K562 (cell line): ENCODE results near the gene ZNRF2. TPM values are rescaled to one million over a fixed set of nuclear protein-coding genes. Genes with fewer than 3 reads are reported as not detected.
A peak's percentile ranks its signal among the peaks of the same experiment; 100 is the strongest.

ENCODE experiments used
- ATAC-seq: fragments of 200-7000 bp; cut with Tn5 transposase; 3 replicates; pipeline ENCODE4 v1.9.1; 2020; ENCODE audit warnings: moderate library complexity
- BruUV-seq: library from RNA; stranded (reverse); fragments of 400-500 nt; replicated peaks from 2 replicates; lab custom pipeline; 2021; lab: Mats Ljungman, UMichigan
- CTCF ChIA-PET: fragments of 300-600 bp; formaldehyde crosslinking; extraction: SDS; loops from one replicate; lab custom pipeline; 2021; ENCODE audit warnings: low intra/inter-chr PET ratio; lab: Yijun Ruan, JAX
- POLR2A ChIA-PET: fragments of 300-600, 350-650 bp; sonication (Branson Sonifier 250); formaldehyde crosslinking; extraction: SDS; loops from one replicate; lab custom pipeline; 2021; ENCODE audit warnings: antibody characterized with exemption, inconsistent platforms; lab: Yijun Ruan, JAX
- DNase-seq, 4 experiments: peaks; one replicate each; pipeline versions ENCODE4 v3.0.0 to v3.0.0-alpha.2; 2011 to 2018; ENCODE audit warnings: low spot score in 3 of 4, mixed read lengths in 3 of 4; ENCODE audit errors: extremely low read depth in 1 of 4
- FAIRE-seq: peaks from 2 replicates; lab custom pipeline; 2011; peaks lifted over from hg19 to GRCh38; lab: Jason Lieb, UNC
- H2AFZ ChIP-seq: 2 replicates; pipeline ENCODE4 v1.6.0; 2011; ENCODE audit warnings: low read depth, low read length, control low read depth, inconsistent platforms
- H3K27ac ChIP-seq: fragments of 200-600 bp; 3 replicates; pipeline ENCODE4 v1.8.0; 2011; ENCODE audit warnings: low read depth, mild to moderate bottlenecking, control low read depth, inconsistent platforms, low read length, moderate library complexity, mixed read lengths; ENCODE audit errors: extremely low read depth
- H3K27me3 ChIP-seq, 2 experiments: fragments of 300-600 bp in 1 of 2; 2 replicates in 1 of 2; 3 replicates in 1 of 2; pipeline versions ENCODE4 v1.6.0 to v1.8.0; 2011; ENCODE audit warnings: inconsistent platforms in 2 of 2, low read length in 2 of 2, mild to moderate bottlenecking in 1 of 2, mixed read lengths in 1 of 2, moderate library complexity in 1 of 2; ENCODE audit not compliant: control insufficient read depth in 2 of 2, insufficient read depth in 2 of 2
- H3K36me3 ChIP-seq: fragments of 300-600 bp; 3 replicates; pipeline ENCODE4 v1.8.0; 2011; ENCODE audit warnings: mild to moderate bottlenecking, low read length, inconsistent platforms; ENCODE audit not compliant: control insufficient read depth, insufficient read depth
- H3K4me1 ChIP-seq, 2 experiments: fragments of 200-600 bp in 1 of 2; replicated peaks in 1 of 2; 2 replicates in 1 of 2; 3 replicates in 1 of 2; pipeline versions ENCODE4 v1.5.1 to v1.8.0; 2011; ENCODE audit warnings: inconsistent platforms in 2 of 2, low read length in 2 of 2, mild to moderate bottlenecking in 1 of 2, mixed read lengths in 1 of 2, moderate library complexity in 1 of 2; ENCODE audit not compliant: control insufficient read depth in 2 of 2, insufficient read depth in 2 of 2
- H3K4me2 ChIP-seq: 2 replicates; pipeline ENCODE4 v1.6.1; 2011; ENCODE audit warnings: low read length, control low read depth, inconsistent platforms, mixed read lengths; ENCODE audit not compliant: insufficient read depth
- H3K4me3 ChIP-seq: fragments of 200-600 bp; sonication (generic), shearing (Covaris generic); 2 replicates; pipeline ENCODE4 v1.5.1; 2016; ENCODE audit warnings: control low read depth, inconsistent platforms
- H3K79me2 ChIP-seq: fragments of 200-600 bp; 3 replicates; pipeline ENCODE4 v1.8.0; 2011; ENCODE audit warnings: low read length, inconsistent platforms; ENCODE audit not compliant: control insufficient read depth, insufficient read depth
- H3K9ac ChIP-seq, 2 experiments: 2 replicates each; pipeline versions ENCODE4 v1.6.0 to v1.6.1; 2011; ENCODE audit warnings: low read depth in 2 of 2, low read length in 2 of 2, control low read depth in 1 of 2, inconsistent platforms in 1 of 2, mild to moderate bottlenecking in 1 of 2, mixed read lengths in 1 of 2; ENCODE audit not compliant: insufficient read depth in 1 of 2
- H3K9me1 ChIP-seq: one replicate; pipeline ENCODE4 v1.6.0; 2011; ENCODE audit warnings: inconsistent platforms, mild to moderate bottlenecking, low read length, moderate library complexity; ENCODE audit not compliant: control insufficient read depth, insufficient read depth
- H3K9me3 ChIP-seq: replicated peaks from 2 replicates; pipeline ENCODE4 v1.5.1; 2011; ENCODE audit warnings: low read depth, low read length, inconsistent platforms; ENCODE audit not compliant: control insufficient read depth, insufficient read depth
- H4K20me1 ChIP-seq: replicated peaks from 2 replicates; pipeline ENCODE4 v1.6.1; 2011; ENCODE audit warnings: low read length, inconsistent platforms, mixed read lengths; ENCODE audit not compliant: control insufficient read depth, insufficient read depth
- EP300 ChIP-seq: IDR thresholded peaks from 2 replicates; pipeline ENCODE4 v1.6.1; 2012; ENCODE audit warnings: low read length, improper control_type of control experiment
- KHSRP ChIP-seq: fragments of 450-650 bp; IDR thresholded peaks from 2 replicates; pipeline ENCODE4 v1.6.1; 2017
- NFE2 ChIP-seq: IDR thresholded peaks from 2 replicates; pipeline ENCODE4 v1.6.1; 2014; ENCODE audit warnings: antibody characterized with exemption, low read depth
- NR2C2 ChIP-seq, 2 experiments: fragments of 200-800 bp in 1 of 2; sonication (Bioruptor generic) in 1 of 2; sonication (generic) in 1 of 2; formaldehyde crosslinking in 1 of 2; IDR thresholded peaks; 2 replicates each; pipeline versions ENCODE4 v1.6.1 to v1.8.0; 2016 to 2022; ENCODE audit warnings: mild to moderate bottlenecking in 1 of 2, missing compliant biosample characterization in 1 of 2, missing genetic modification characterization in 1 of 2, missing genetic modification reagents in 1 of 2
- TAF15 ChIP-seq: fragments of 200-400 bp; formaldehyde crosslinking; IDR thresholded peaks from 2 replicates; pipeline ENCODE4 v1.6.1; 2017; ENCODE audit warnings: mild to moderate bottlenecking, low read depth, low read length, moderate library complexity
- ZNF316 ChIP-seq: fragments of 450-650 bp; IDR thresholded peaks from 2 replicates; pipeline ENCODE4 v1.6.1; 2016
- ZNF398 ChIP-seq: fragments of 250-450 bp; sonication (Bioruptor Pico); IDR thresholded peaks from 2 replicates; pipeline ENCODE4 v1.8.0; 2021; ENCODE audit warnings: moderate library complexity, mild to moderate bottlenecking, inconsistent platforms
- ZNF584 ChIP-seq: fragments of 200-800 bp; sonication (Bioruptor generic); IDR thresholded peaks from 2 replicates; pipeline ENCODE4 v1.6.1; 2016; ENCODE audit warnings: low read depth, mild to moderate bottlenecking, missing genetic modification characterization, missing compliant biosample characterization
- WGBS: fragments of 100-300 bp; shearing (Covaris generic); methylation state at CpG from one replicate; pipeline ENCODE4 v1.1.6; 2016; ENCODE audit warnings: low coverage, mixed read lengths; ENCODE audit not compliant: insufficient coverage; ENCODE audit errors: missing lambda C conversion rate; 5-methylcytosine and 5-hydroxymethylcytosine counted together
- in situ Hi-C: fragments of 300-500 bp; cut with MboI; formaldehyde crosslinking; loops from 4 replicates; pipeline ENCODE4 v1.15.0; 2018; ENCODE audit warnings: inconsistent platforms, mixed read lengths
- intact Hi-C: fragments of 100-400 bp; cut with micrococcal nuclease; formaldehyde crosslinking; loops from 2 replicates; pipeline ENCODE4 v1.14.2; 2022
- polyA plus RNA-seq, 8 experiments: library from polyadenylated mRNA; depleted of rRNA in 4 of 8; stranded (reverse) in 5 of 8; unstranded in 3 of 8; fragments of >200 nt; fragmentation: Nextera tagmentation in 2 of 8; fragmentation: Illumina TruSeq in 1 of 8; extraction: Ambion mirVana in 2 of 8; extraction: Trizol in 1 of 8; gene quantifications; 2 replicates each; pipeline versions ENCODE4 v1.2.1 to v1.2.3, GENCODE V29; 2011 to 2014; ENCODE audit warnings: inconsistent platforms in 1 of 8, missing spikeins in 1 of 8
- total RNA-seq, 7 experiments: library from RNA; depleted of rRNA in 6 of 7; stranded (reverse); fragments of >200 nt in 6 of 7; fragmentation: Illumina TruSeq in 2 of 7; extraction: Trizol in 2 of 7; gene quantifications; 2 replicates each; pipeline versions ENCODE4 v1.2.1 to v1.2.3, GENCODE V29; 2011 to 2021; ENCODE audit warnings: low replicate concordance in 1 of 7

Gene ZNRF2
- total and polyA plus RNA-seq, 9 of the 15 experiments (the other 6 are each of a cell fraction or from before 2014, with no cell fraction given), result 1.1 to 13.9 (median 5.5) TPM

GRCh38 chr7:30309302-30309701 lies 24.9 kb downstream of the ZNRF2 start:
- POLR2A ChIA-PET, result interaction anchor here (0.7 to 1.3 kb wide), 2 partner anchors 14 to 19 kb away, joined by 3 read pairs; no protein-coding TSS in a partner anchor
- no peak for FAIRE-seq
- H3K27ac ChIP-seq, result no peak overlapping the region
- CTCF ChIA-PET, result no interaction called here
- no peaks in the 10 kb centered on the region for H3K27me3 ChIP-seq
- H3K36me3 ChIP-seq, result no peaks in the 10 kb centered on the region
- H3K4me3 ChIP-seq, result no peak overlapping the region
- no peaks in the 10 kb centered on the region for H3K9me1 ChIP-seq
- H3K4me1 ChIP-seq, result peaks cover 0 to 9% of the 10 kb centered on the region in 2 experiments; a peak in 3 of 5 replicates
- peak; percentile 26; the same call in 2 of the 3 replicates for ATAC-seq
- H3K79me2 ChIP-seq, result peaks cover 89% of the 10 kb centered on the region
- no peak overlapping the region for H2AFZ ChIP-seq
- no TSS peak for BruUV-seq
- TF ChIP-seq EP300 (no peak), ZNF316 (peak; percentile 25; the same call in 1 of the 2 replicates), ZNF584 (no peak), TAF15 (no peak), NFE2 (no peak), KHSRP (no peak)
- TF ChIP-seq, all 486 proteins: peak for 1
- intact Hi-C loops (no loop called here), in situ Hi-C loops (no loop called here)
- 15% methylated on average over 1 of the region's 1 CpG for WGBS
- Histone ChIP-seq H3K4me2 (no peak overlapping the region), H3K9me3 (no peaks in the 10 kb centered on the region), H3K9ac (no peak overlapping the region), H4K20me1 (no peaks in the 10 kb centered on the region)
- DNase-seq, result no peak

- Histone ChIP-seq H3K4me2 (no peak overlapping the region), H3K36me3 (no peaks in the 10 kb centered on the region), H3K9ac (no peak overlapping the region), H4K20me1 (no peaks in the 10 kb centered on the region), H2AFZ (no peak overlapping the region), H3K9me1 (no peaks in the 10 kb centered on the region), H3K27me3 (no peaks in the 10 kb centered on the region), H3K4me3 (no peak overlapping the region), H3K4me1 (peaks cover 0 to 9% of the 10 kb centered on the region in 2 experiments; a peak in 3 of 5 replicates), H3K27ac (no peak overlapping the region), H3K9me3 (no peaks in the 10 kb centered on the region), H3K79me2 (peaks cover 89% of the 10 kb centered on the region)
- in situ Hi-C loops (no loop called here), intact Hi-C loops (no loop called here)
- POLR2A ChIA-PET, result interaction anchor here (0.7 kb wide), 1 partner anchor 9 kb away, joined by 3 read pairs; no protein-coding TSS in a partner anchor
- TF ChIP-seq NR2C2 (CRISPR knock-in tag; IDR thresholded peaks at IDR 0.05), result no peak
- TF ChIP-seq NR2C2 (tag; IDR thresholded peaks at IDR 0.05), result 0 out of 2 replicates have a peak, but pooled peaks have one; percentile 19
- TF ChIP-seq ZNF398 (CRISPR knock-in tag), result no peak
- DNase-seq, result no peak
- ATAC-seq, result peak; percentile 50
- BruUV-seq, result no TSS peak
- no peak for FAIRE-seq
- CTCF ChIA-PET, result no interaction called here
- 61% methylated on average over 2 of the region's 2 CpGs for whole genome bisulfite sequencing
These were observed 25.5 kb downstream of the ZNRF2 start for GRCh38 chr7:30309842-30310435.
